Femur (tissue), 1 donor: Measurements from ENCODE around the gene TMEM134.
A peak's percentile ranks its signal among the peaks of the same experiment; 100 is the strongest.
"Not testable (repeated sequence)": the region's sequence is repeated elsewhere in the genome, so short reads cannot be mapped to it uniquely, and the experiment has no call there.

Experiments
- DNase-seq: peaks from one replicate; pipeline ENCODE4 v3.0.0-alpha.2; 2017

The TMEM134 gene, protein sequence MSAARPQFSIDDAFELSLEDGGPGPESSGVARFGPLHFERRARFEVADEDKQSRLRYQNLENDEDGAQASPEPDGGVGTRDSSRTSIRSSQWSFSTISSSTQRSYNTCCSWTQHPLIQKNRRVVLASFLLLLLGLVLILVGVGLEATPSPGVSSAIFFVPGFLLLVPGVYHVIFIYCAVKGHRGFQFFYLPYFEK

DNA sequence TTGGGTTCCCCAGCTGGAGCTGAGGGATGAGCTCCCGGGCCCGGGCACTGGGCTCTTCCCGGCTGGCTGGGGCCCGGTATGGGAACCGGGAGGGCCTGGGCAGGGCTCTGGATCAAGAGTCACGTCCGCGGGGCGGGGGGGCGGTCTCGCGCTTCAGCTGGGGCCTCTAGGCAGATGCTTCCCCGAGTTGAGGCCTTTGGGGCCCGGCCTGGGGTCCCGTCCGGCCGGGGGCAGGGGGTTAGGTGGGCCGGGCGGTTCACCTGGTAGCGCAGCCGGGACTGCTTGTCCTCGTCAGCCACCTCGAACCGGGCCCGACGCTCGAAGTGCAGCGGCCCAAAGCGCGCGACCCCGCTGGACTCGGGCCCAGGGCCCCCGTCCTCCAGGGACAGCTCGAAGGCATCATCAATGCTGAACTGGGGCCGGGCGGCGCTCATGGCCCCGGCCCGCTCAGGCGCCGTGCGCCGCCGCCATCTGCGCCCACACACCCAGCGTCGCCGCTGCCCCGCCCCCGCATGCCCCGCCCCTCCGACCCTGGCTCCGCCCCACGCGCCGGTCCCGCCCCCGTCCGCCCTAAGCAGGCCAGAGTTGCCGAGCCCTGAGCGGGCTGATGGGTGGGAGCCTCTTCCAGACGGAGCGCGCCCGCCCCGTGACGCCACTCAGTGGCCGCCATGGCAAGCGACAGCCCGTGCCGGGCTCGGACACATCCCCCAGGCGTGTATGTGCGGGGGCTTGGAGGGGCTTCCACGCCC, at the start of gene TMEM134:
TSS of gene TMEM134 (minus strand) at position 493 of the 749 bp plus-strand sequence. CDS start at position 434, 59 bp downstream.
- DNase-seq = peak; percentile 96

DNA sequence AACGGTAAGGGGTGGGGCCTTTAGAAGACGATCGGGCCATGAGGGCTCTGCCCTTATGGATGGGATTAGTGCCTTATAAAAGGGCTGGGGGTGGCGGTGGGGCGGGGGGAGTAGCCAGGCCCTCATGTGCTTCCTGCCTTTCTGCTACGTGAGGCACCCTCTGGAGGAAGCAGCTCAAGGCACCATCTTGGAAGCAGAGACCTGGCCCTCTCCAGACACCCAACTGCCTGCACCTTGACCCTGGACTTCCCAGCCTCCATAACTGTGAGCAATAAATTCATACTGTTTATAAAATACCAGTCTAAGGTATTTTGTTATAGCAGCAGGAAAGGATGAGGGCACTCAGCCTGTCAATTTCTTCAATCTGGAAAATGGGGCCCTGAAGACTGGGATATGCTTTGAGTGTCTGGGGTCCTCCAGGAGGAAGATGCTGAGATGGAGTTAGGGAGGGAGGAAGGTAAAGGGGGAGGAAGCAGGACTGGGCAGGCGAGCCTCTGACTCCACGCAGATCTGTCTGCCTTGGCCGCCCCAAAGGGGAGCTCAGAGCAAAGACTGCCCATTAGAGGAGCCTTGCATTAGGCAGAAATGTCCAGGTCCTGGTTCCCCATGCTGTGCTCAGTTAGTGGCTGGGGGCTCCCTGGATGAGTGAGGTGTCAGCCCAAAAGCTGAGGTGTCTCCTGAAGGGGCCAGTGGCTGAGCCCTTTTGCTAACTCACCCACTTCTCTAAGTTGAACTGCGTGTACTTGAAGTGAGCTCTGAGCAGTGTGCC, 48.9 kb upstream of the TMEM134 start:
- DNase-seq = no peak

- DNase-seq = no peak
These were observed 47.8 kb upstream of the TMEM134 start for GRCh38 chr11:67516806-67517205.

DNA sequence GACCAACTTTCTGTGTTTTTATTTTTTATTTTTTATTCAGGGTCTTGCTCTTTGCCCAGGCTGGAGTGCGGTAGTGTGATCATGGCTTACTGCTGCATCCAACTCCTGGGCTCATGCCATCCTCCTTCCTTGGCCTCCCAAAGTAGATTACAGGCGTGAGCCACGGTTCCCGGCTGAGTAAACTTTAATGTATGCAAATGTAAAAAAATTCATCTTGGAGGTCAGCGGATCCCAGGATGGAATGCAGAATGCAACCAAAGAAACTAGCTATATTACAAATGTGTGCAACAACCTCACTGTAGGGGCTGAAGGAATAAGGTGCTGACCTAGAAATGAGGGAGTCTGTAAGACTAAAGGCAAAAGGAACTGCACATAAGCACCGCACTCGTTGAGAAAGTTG, 45.1 kb upstream of the TMEM134 start:
- no peak for DNase-seq

- DNase-seq = not testable (repeated sequence)
These were observed 42.5 kb upstream of the TMEM134 start for GRCh38 chr11:67511558-67511957.

GRCh38 chr11:67510023-67510345, 40.9 kb upstream of the TMEM134 start:
- DNase-seq = no peak

DNA sequence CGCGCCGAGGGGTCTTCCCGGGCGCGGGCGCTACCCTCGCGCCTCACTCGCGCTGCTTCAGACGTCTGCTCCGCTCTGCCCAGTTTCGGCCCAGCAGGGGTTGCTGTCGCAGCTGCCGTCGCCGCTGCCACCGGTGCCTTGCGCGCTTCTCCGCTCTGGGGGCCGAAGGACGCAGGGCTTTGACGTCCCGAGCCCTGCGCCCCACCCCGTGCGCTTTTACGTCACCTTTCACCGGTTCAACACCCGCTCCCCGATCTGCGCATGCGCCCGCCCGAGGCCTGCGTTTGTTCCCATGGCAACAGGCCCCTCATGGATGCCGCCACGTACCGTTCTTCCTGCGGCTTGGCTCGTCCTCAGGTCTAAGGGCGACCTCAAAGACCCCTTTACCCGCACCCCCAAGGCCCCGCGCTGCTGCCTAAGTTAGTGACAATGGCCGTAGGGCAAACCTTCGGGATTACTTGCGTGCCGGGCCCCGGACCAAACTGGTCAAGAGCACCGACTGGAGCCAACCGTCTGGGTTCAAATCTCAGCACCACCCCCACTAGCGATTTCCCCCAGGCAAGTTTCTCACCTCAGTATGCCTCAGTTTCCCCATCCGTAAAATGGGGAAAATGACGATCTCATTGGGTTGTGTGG, 39.6 kb upstream of the TMEM134 start:
- DNase-seq = peak; percentile 97

DNA sequence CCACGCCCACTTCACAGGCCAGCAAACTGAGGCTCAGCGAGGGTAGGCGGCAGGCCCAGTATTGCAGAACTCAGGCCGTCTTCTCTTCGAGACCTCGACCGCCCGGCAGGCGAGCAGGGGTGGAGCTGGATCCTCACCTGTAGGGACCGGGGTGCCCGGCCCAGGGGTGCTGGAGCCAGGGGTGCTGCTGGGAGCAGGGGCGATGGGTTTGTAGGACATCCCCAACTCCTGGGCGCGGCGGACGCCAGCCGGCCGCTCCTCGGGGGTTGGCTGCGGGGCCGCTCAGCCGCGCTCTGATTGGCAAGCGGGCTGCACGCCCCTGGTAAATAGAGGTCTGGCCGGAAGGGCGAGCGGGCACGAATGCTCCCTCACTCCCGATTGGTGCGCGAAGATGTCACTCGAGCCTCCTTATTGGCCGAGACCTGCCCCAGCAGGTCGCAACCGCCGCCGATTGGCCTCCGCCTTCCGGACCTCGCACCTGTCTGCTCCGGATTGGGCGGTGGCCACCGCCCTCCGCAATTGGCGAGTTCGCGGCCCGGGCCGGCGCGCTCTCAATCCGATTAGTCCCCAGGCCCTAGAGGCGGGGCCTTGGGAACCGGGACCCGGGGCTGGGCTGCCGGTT, 38.9 kb upstream of the TMEM134 start, which contains the start of gene CDK2AP2:
TSS of gene CDK2AP2 (minus strand) at position 299 of the 622 bp plus-strand sequence. CDS start at position 219, 80 bp downstream.
- DNase-seq = peak; percentile 98

DNA sequence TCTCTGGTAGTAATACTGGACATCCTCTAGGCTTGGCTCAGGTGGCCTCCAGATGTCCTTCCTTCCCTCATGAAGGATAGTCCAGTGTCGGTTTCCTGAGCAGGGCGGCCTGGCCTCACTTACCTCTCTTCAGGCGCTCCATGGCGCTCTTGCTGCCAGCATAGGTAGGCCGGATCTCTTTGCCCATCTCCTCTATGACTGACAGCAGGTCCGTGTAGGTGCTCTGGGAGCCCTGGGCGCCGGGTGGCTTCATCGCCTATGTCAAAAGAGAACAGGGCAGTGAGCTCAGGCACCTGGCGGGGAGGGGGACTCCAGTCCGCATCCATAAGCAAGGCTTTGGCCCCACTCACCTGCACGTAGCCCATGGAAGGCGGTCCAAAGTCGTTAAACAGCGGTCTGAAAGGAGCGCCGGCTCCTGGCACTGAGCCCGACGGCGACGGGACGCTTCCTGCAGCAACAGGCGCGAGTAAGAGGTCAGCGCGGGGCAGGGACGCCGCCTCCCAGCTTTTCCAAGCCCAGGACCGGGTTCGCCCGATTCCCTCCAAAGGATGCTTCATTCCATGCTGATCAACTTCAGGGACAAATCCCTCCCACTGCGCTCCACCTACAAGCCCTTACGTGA, 38.3 kb upstream of the TMEM134 start:
- no peak for DNase-seq

- DNase-seq = no peak
These were observed 37.5 kb upstream of the TMEM134 start for GRCh38 chr11:67506426-67507051.

- peak; percentile 89 for DNase-seq
These were observed 36.8 kb upstream of the TMEM134 start for GRCh38 chr11:67505605-67506396.

DNA sequence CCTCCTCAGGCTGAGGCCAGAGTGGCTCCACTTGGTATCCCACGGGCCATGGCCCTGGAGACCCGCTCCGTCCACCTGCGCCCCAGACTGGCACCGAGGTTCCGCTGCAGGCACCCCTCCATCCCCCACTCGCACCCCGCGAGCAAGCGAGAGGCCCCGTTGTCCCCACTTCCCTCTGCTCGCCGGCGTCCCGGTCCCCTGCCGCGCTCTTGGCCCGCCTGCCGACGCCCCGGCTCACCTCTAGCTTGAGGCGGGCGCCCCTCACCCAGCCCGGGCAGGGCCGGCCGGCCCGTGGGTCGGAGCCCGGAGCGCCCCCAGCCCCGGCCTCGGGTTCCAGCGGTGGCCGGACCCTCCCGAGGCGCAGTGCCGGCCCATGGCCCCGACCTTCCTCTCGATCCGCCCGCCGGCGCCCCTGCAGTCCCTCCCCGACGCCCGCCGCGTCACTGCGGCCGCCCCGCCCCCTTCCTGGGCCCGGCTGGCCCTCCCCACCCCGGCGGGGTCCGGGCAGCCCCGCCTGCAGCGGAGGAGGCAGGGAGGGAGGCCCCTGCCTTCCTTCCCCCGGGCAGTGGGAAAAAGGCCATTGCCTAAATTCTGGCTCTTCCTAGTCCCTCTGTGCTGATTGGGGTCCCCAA, 36.0 kb upstream of the TMEM134 start, which contains the start of gene PITPNM1:
TSS of gene PITPNM1 (minus strand) at position 414 of the 632 bp plus-strand sequence. CDS start 1,183 bp downstream, outside the sequence.
- DNase-seq = peak; percentile 80

DNA sequence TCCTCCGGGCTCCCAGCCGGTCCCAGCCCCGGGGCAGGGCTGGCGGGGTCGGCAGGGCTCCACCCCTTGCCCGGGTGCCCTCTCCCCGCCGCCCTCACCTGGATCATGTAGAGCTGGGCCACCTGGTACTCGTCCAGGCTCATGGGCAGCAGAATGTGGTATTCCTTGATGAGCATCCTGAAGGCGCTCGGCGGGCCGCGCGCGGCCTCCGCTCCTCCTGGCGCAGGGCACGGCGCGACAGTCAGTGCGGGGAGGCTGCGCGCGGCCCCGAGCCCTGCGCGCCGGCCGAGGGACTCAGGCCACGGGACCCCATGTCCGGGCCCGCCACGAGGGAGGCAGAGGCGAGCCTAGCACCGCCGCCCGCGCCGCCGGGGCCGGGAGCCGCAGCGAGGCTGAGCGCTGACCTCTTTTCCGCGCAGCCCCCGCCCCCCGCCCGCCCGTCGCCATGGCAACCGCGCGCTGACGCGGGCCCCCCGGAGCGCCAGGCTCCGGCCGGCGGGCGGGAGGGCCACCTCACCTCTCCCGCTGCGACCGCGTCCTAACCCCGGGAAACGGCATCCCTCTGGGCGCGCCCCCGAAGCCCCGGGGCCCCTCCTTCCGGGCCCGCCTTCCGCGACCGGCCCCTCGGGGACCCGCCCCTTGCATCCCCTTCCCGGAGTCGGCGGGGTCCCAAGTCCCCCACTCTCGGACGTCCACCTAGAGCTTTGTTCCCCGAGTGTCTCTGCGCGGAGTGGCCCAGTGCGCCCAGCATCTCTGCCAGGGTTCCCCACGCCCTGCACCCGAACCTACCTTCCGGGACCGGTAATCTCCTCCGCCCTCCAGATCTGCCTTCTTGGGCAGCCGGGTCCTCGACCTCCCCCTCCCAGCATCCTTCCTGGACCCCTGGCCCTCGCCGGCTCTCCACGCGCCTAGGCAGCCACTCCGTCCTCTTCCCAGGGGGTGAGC, 35.2 kb upstream of the TMEM134 start:
- DNase-seq = peak; percentile 58

DNA sequence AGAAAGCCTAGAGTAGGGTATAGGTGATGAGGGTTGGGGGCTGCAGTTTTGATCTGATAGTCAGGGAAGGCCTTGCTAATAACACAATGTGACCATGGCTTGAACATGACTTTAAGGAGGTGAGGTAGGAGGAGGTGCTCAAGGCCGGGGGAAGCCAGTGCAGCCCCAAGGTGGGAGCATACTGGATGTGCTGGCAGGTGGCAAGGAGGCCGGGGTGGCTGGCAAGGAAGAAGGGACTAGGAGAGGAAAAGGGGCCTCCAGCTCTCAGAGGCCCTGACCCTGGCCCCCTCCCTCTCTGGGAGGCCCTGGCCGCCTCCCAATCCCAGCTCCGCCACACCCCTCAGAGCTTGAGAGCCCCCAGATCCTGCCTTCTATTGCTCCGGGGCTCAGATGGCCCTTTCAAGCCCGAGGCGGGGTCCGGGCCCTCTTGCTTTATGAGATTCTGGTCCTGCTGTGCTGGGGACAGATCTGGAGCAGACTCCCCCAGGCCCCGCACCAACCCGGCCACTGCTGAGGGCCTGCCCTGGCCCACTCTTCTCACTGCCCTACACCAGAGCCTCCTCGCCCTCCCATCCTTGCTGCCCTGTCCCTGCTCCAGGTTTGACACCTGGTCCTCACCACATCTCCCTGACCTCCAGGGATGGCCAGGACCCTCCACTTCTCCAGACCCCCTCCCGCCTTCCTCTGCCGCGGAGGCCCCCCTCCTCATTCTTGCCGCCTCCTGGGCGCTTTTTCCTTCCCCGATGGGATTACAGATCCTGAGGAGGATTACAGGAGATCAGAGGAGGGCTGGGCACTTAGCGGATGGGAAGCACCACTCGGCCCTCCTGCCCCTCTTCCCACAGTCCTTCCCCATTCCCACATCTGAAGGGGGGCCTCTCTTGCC, 34.3 kb upstream of the TMEM134 start:
- DNase-seq = no peak

DNA sequence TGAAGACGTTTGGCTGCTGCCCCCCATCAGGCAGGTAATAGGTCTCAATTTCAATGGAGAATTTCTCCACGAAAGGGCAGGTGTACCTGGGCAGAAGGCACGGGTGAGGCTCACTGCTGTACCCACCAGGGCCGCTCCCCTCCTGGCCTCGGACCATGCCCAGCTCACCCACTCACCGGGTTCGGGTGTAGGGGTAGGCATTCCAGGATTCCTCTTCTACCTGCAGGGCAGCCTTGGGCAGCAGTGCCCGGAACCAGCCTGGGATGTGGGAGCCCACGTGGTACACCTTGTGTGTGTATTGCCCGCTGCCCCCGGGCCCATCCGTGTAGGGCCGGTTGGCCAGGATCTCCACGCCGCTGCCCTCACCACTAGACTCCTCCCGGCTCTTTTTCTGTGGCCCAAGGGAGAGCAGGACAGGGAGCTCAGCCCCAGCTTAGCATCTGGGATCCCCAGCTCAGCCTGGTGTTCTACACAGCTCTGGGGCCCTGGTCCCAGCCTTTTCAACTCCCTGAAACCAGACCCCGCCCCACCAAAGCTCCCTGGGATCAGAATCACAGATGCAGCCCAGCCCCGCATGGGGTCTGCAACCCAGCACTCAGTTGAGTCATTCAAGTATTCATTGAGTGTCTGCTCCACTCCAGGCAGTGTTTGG, 33.4 kb upstream of the TMEM134 start:
- no peak for DNase-seq

DNA sequence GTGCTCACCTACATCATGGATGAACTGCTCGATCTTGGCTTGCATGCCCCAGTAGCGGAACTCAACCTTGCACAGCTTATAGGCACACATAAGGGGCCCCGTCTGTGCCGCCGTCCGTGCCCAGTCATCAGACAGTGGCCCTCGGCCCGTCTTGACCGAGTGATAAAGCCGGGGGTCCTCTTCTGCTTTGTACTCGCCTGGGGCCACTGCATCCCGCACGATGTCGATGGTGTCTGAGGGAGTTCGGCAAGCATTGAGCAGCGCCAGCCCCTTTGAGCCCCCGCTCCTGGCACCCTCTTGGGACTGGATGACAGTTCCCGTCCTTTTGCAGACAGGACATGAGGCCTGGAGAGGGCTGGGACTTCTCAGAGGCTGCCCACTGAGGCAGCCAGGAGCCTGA, 32.8 kb upstream of the TMEM134 start:
- DNase-seq = no peak
